ENCODE data around the gene SLITRK1.

The SLITRK1 gene

DNA sequence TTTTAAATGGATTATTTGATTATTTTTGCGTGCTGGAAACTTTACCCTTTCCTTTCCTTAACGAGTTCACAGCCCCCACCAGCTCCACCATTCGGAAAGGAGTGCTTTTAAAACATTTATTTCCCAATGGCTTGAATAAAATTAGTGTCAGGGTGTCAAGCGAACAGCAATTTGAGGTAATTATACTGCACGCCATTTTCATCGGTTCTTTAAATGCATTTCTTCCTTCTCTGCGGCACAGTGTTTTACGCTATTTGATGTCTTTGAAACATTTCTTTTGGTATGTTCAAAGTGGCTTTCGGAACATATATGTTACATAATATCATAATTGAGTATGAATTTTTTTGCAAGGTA lies 309 bp upstream of the SLITRK1 start:
- H3K4me3 ChIP-seq (ENCODE audit: control insufficient read depth, low read depth, low read length) = peak overlapping the region; percentile 72
- TF ChIP-seq CTCF (IDR thresholded peaks at IDR 0.05; ENCODE audit: control insufficient read depth, insufficient read depth, low read depth, low read length, missing control alignments) = no peak
- DNase-seq (ENCODE audit: low read depth) = no peak

DNA sequence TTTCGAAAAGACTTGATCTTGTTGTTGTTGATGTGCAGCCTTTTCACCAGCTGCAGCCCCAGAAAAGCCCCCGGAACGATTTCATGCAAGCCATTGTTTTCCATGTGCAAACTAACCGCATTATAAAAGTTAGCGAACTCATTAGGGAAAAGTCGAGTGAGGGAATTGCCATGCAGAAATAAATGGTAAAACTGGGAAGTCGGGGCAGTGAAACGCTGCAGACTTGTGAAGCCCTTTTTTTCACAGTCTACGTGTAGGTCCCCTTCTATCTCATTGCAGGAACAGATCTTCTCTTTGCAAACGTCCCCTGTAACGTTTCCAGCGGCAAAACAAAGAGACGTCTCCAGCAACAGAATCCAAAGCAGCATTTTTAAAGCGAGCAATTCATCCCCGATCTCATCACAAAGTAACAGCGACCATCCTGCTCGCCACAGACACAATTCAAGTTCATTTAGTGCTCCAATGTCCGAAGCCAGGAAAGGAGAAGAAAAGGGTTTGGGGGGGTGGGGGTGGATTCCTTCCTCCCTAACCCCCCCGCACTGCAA lies 1.1 kb downstream of the SLITRK1 start:
- peak overlapping the region; percentile 72 for H3K4me3 ChIP-seq (ENCODE audit: control insufficient read depth, low read depth, low read length)
- no peak for DNase-seq (ENCODE audit: low read depth)
- no peak for TF ChIP-seq CTCF (IDR thresholded peaks at IDR 0.05; ENCODE audit: control insufficient read depth, insufficient read depth, low read depth, low read length, missing control alignments)

DNA sequence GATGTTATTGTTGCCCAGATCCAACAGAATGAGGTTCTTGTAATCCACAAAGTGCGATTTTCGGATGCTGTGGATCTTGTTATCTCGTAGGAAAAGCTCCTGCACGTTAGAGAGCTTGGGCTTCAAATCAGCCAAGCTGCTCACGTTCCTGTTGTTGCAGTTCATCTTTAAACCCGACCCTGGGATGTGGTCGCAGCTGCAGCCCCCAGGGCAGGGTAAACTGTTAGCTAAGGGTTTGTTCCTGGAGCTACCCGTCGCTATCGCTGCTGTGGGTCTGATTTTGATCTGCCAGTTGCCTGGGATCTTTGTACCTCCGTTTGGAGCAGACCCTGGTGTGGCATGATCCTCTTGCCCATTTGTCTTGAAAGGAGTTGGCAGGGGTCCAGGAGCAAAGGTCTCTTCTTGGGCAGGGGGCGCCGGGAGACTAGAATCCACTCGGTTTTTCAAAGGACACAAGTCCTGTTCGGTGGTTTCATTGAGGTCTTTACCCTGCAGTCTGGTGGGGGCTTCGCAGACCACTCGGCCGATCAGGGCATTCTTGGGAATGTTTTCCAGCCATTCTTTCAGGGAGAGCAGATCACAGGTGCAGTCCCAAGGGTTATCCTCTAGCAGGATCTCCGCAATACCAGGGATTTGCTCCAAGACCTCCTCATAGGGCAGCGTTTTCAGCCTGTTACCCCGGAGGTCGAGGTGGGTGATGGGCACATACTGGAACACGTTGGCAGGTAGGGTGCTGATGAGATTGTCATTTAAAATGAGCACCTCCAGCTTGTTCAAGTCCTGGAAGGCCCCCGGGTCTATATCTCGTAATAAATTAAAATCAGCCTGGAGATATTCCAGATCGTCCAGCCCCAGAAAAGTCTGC lies 1.8 kb downstream of the SLITRK1 start:
- DNase-seq (ENCODE audit: low read depth) = no peak
- H3K4me3 ChIP-seq (ENCODE audit: control insufficient read depth, low read depth, low read length) = peak overlapping the region; percentile 72

GRCh38 chr13:83879431-83880171 lies 2.7 kb downstream of the SLITRK1 start:
- H3K4me3 ChIP-seq (ENCODE audit: control insufficient read depth, low read depth, low read length) = peak overlapping the region; percentile 72
- DNase-seq (ENCODE audit: low read depth) = no peak
- TF ChIP-seq CTCF (IDR thresholded peaks at IDR 0.05; ENCODE audit: control insufficient read depth, insufficient read depth, low read depth, low read length, missing control alignments) = no peak

More for the DNA sequence above, 1.8 kb downstream of the SLITRK1 start:
- no peak for TF ChIP-seq CTCF (IDR thresholded peaks at IDR 0.05; ENCODE audit: control insufficient read depth, insufficient read depth, low read depth, low read length, missing control alignments)

- no peak for TF ChIP-seq CTCF (IDR thresholded peaks at IDR 0.05; ENCODE audit: control insufficient read depth, insufficient read depth, low read depth, low read length, missing control alignments)
- peak overlapping the region; percentile 72 for H3K4me3 ChIP-seq (ENCODE audit: control insufficient read depth, low read depth, low read length)
- no peak for DNase-seq (ENCODE audit: low read depth)
Measured at GRCh38 chr13:83878691-83879430, 3.4 kb downstream of the SLITRK1 start.

GRCh38 chr13:83877651-83878355 lies 4.5 kb downstream of the SLITRK1 start:
- DNase-seq (ENCODE audit: low read depth) = no peak
- no peak for TF ChIP-seq CTCF (IDR thresholded peaks at IDR 0.05; ENCODE audit: control insufficient read depth, insufficient read depth, low read depth, low read length, missing control alignments)
- no peak overlapping the region for H3K4me3 ChIP-seq (ENCODE audit: control insufficient read depth, low read depth, low read length)
